GM19324 (cell line): ENCODE results near the gene GEMIN4.
"Not testable (repeated sequence)": the region's sequence is repeated elsewhere in the genome, so short reads cannot be mapped to it uniquely, and the experiment has no call there.

ENCODE experiments used
- ATAC-seq: cut with Tn5 transposase; IDR thresholded peaks from one replicate; pipeline ENCODE4 v1.9.1; 2021; ENCODE audit warnings: mild to moderate bottlenecking, moderate library complexity; ENCODE audit not compliant: unreplicated experiment, low FRiP score

The GEMIN4 gene

DNA sequence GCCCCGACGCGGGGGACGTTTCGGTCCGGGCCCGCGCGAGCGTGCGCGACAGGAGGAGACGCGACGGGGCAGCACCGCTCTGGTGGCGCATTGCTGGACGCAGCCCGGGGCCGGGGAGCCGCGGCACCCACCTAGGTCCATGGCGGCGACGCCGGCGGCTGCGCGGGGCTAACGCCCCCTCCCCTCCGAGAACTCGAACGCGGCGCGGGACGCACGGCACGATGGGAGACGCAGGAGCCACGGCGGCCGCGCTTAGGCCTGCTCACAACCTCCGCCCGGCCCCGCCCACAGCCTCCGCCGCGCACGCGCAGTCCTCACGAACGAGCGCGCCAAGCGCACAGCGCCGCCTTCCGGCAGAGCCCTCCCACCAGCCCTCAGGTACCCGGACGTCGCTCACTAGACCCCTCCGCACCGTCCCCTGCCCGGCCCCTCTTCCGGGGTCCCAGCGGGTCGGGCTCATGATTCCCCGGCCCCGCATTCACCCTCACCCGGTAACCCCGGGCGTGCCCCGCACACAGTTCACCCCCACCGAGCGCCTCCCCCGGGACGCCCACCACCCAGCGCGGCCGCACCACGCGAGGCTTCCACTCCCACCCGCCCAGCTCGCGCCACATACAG is at the start of gene GEMIN4:
Gene GEMIN4 (minus strand): TSS at position 263 of the 618 bp plus-strand sequence. CDS start 122 bp downstream, at position 141.
- ATAC-seq = peak; percentile 92

DNA sequence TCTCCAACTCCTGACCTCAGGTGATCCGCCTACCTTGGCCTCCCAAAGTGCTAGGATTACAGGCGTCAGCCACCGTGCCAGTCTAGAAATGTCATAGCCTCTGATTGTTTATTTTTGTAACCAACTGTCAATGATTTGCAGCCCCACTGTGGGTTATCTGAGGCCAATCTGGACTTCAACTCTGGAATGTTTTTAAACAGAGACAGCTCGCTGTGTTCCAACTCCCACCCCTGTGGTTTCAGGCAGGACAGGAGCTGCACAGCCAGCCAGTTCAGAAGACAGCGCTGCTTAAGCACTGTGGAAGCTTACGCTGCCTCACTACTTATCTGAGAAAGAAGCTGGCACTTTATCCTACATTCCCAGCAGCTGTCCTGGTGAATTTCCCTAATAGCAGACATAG is 49.6 kb upstream of the GEMIN4 start:
- no peak for ATAC-seq

GRCh38 chr17:800446-801242 is 48.6 kb upstream of the GEMIN4 start:
- no peak for ATAC-seq

- ATAC-seq = no peak
These were observed 47.2 kb upstream of the GEMIN4 start for GRCh38 chr17:799261-799660.

DNA sequence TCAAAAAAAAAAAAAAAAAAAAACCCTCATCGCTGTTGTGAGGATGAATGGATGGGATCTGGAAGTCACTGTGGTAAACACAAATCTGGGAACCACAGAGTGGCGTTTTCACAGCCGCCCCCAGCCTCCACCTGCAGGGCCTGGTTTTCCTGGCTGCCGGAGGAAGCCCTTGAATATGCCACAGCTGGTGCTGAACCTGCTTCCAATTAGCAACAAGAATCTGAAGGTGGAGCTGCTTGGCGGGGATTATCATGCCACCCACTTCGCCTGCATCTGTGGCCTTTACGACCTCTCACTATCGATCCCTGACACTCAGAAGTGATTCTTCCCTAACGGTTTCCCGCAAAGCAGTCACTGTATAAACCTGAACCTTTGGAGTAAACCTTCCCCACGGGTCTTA is 46.2 kb upstream of the GEMIN4 start:
- no peak for ATAC-seq

DNA sequence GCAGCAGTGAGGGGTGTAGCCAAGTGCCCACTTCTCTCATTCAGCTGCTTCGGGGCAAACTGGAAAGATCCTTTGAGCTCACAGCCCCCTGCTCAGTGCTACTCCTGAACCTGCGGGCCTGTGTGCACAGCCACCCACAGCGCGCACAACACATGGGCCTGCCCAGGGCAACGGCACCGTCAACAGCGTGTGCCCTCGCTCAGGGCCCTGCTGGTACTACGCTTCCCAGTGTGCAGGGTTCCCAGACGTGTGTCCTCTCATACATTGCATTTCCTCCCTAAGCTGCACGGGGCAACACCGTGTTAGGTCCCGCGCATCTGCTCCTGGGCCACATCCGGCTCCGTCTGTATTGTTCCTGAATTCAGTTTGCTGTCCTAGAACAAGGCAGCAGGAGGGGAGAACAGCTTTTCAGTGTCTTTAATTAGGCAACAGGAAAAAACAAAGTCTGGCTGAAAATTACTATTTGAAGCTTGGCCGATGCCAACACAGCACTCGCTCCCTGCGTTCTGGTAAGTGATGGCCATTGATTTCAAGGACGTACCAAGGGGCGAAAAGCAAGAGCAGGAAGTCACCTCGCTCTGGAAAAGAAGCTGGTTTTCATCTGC is 45.3 kb upstream of the GEMIN4 start:
- ATAC-seq = no peak

- ATAC-seq = no peak
These were observed 44.5 kb upstream of the GEMIN4 start for GRCh38 chr17:796609-797008.

- no peak for ATAC-seq
These were observed 43.7 kb upstream of the GEMIN4 start for GRCh38 chr17:795721-796120.

- ATAC-seq = no peak
These were observed 43.2 kb upstream of the GEMIN4 start for GRCh38 chr17:795276-795675.

DNA sequence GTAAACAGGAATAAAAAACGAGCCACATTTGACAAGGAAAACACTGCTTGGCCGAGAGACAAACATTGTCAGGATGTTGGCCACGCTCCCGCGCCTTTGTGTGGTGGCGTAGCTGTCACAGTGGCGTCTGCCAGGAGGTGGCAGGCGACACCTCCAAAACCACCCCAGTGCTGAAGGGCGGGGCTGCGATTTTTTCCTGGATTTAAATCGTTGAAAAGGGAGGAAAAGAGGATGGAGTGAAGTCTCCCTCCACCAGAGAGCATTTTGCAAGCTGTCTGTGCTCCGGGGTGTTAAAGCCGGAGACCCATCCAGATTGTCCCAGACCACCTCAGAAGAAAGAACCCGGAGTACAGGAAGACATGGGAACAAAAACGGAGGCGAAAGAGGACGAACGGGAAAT is 42.8 kb upstream of the GEMIN4 start:
- ATAC-seq = no peak

DNA sequence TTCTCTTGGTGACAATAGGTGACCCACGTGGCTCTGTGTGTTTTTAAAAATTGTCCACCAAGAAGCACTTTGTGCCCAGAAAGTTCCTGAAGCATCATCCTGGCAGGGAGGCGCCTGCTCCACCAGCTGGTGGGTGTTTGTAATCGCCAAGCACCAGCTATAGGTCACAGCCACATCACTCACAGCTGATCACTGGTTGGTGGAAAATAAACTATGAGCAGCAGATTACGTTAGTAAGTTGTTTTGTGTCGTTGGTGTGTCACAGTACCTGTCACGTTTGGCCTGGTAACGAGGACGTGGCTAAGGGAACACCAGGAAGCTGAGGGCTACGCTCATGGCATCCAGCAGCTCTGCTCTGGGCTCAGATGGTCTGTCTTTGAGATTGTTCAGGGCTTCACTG is 40.2 kb upstream of the GEMIN4 start:
- no peak for ATAC-seq

- ATAC-seq = no peak
These were observed 39.8 kb upstream of the GEMIN4 start for GRCh38 chr17:791829-792228.

- ATAC-seq = not testable (repeated sequence)
These were observed 38.8 kb upstream of the GEMIN4 start for GRCh38 chr17:790874-791247.

DNA sequence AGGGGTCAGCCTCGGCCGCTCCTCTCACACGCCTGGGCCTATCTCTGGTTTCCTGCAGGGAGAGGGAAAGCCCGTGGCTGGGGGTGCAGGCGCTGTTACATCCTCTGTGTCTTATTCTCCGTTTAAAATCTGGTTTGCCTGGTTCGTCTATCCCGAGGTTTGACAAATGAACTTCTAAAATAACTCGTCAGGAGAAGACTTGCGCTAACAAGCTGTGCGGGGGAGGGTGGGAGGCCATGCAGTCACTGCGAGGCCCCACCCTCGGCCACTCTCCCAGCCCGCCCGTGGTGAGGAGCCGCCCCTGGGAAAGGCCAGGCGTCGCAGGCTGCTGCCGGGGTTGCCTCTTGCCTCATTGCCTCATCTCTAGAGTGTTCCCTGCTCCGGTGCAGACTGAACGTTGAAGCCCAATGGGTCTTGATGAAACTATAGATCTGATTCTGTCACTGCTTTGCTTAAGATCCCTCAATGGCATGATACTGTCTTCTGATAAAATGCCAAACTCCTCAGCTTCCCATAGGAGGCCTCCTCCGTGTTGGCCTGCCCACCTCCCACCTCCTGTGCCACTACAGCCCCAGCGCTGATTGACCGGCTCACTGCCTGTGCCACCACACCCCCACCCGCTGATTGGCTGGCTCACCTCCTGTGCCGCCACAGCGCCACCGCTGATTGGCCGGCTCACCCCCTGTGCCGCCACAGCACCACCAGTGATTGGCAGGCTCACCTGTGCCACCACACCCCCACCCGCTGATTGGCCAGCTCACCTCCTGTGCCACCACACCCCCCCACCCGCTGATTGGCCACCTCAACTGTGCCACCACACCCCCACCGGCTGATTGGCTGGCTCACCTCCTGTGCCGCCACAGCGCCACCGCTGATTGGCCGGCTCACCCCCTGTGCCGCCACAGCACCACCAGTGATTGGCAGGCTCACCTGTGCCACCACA is 38.1 kb upstream of the GEMIN4 start:
- ATAC-seq = not testable (repeated sequence)

- ATAC-seq = no peak
These were observed 37.2 kb upstream of the GEMIN4 start for GRCh38 chr17:789160-789840.

DNA sequence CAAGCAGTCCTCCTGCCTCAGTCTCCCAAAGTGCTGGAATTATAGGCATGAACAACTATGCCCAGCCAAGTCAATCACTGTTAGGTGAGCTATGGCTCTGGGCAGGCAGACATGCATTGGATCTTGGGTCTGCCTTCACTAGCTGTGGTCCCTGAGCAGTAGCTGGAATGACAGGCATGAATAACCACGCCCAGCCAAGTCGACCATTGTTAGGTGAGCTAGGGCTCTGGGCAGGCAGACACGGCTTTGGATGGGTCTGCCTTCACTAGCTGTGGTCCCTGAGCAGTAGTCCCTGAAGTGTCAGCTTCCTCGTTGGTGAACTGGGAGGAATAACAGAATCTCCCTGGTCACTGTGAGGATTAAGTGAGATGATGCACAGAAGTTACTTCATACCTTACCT is 36.5 kb upstream of the GEMIN4 start:
- ATAC-seq = no peak

DNA sequence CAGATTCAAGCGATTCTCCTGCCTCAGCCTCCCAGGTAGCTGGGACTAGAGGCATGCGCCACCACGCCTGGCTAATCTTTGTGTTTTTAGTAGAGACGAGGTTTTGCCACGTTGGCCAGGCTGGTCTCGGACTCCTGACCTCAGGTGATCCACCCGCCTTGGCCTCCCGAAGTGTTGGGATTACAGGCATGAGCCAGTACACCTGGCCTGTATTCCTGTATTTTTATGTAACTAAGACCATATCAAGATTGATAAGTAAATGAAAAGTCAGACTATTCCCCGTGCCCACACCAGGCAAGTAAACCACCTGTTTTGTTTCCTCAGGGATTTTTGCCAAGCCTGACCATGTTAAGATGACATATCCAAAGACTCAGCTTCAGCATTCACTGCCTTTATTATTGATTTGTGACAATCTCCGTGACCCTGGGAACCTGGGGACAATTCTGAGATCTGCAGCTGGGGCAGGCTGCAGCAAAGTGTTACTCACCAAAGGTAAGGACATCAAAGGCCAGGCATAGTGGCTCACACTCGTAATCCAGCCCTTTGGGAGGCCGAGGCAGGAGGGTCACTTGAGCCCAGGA is 35.7 kb upstream of the GEMIN4 start:
- ATAC-seq = no peak

DNA sequence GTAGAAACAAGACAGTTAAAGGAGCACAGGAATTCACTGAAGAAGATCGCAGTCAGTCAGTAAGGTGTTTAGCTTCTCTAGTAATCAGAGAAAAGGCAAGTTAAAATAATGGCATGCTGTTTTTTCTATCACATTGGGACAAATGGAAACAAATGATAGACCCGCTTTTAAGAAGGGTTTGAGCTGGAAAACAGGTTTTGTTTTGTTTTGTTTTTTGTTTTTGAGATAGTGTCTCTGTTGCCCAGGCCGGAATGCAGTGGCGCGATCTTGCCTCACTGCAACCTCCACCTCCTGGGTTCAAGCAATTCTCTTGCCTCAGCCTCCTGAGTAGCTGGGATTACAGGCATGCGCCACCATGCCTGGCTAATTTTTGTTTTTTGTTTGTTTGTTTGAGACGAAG is 33.8 kb upstream of the GEMIN4 start:
- ATAC-seq = not testable (repeated sequence)

DNA sequence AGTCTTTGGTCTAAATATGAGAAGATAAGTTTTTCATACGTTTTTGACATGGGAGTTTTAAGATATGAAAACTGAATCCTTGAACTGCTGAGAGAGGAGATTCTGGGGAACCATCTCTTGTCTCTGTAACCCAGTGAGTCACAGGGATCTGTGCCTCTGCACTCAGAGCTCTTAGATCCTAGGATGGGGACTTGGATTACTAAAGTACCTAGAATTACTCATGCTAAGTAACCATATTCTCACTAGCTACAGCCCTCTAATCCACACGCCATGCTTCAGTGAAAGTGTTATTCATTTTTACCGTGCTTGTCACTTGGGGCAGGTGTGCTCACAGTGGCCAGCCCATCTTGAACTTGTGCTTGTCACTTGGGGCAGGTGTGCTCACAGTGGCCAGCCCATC is 32.1 kb upstream of the GEMIN4 start:
- ATAC-seq = no peak
